Tibial nerve (tissue), 4 donors: ENCODE data around the gene PYGM. TPM values are rescaled to one million over a fixed set of nuclear protein-coding genes. Genes with fewer than 3 reads are reported as not detected.

Experiments
- DNase-seq, 2 donors: peaks; one replicate each; pipeline ENCODE4 v3.0.0-alpha.2; 2019; ENCODE audit warnings: low spot score in 2 of 2
- H3K27ac ChIP-seq, 4 donors: fragments of 200-600 bp; sonication (generic) in 3 of 4; one replicate each; pipeline ENCODE4 v1.5.1; 2017 to 2019; ENCODE audit warnings: mild to moderate bottlenecking in 1 of 4
- H3K27me3 ChIP-seq, 2 donors: fragments of 200-600 bp; sonication (generic) in 1 of 2; one replicate each; pipeline versions ENCODE4 v1.5.1 to v1.6.0; 2017 to 2019
- H3K36me3 ChIP-seq, 3 donors: fragments of 200-600 bp; sonication (generic); one replicate each; pipeline ENCODE4 v1.5.1; 2018 to 2019
- H3K4me1 ChIP-seq, 4 donors: fragments of 200-600 bp; sonication (generic) in 3 of 4; one replicate each; pipeline ENCODE4 v1.5.1; 2017 to 2019
- H3K4me3 ChIP-seq, 4 donors: fragments of 200-600 bp; sonication (generic) in 3 of 4; one replicate each; pipeline ENCODE4 v1.5.1; 2017 to 2019; ENCODE audit warnings: mild to moderate bottlenecking in 1 of 4, moderate library complexity in 1 of 4
- H3K9me3 ChIP-seq, 4 donors: fragments of 200-600 bp; sonication (generic) in 3 of 4; one replicate each; pipeline ENCODE4 v1.5.1; 2017 to 2019
- CTCF ChIP-seq, 5 experiments: fragments of 200-600 bp in 3 of 5; fragments of 450-650 bp in 2 of 5; sonication (generic) in 3 of 5; IDR thresholded peaks; one replicate each; pipeline ENCODE4 v1.5.1; 2016 to 2019; ENCODE audit warnings: antibody characterized with exemption in 5 of 5, mild to moderate bottlenecking in 3 of 5, moderate library complexity in 2 of 5
- EP300 ChIP-seq, 2 donors: sonication (generic); formaldehyde crosslinking; IDR thresholded peaks; one replicate each; pipeline ENCODE4 v1.6.1; 2017; ENCODE audit warnings: antibody characterized with exemption in 2 of 2, mild to moderate bottlenecking in 1 of 2
- POLR2A ChIP-seq, 2 donors: fragments of 450-650 bp; IDR thresholded peaks; one replicate each; pipeline ENCODE4 v1.6.1; 2017; ENCODE audit warnings: antibody characterized with exemption in 2 of 2, mild to moderate bottlenecking in 2 of 2, moderate library complexity in 2 of 2
- WGBS, 2 donors: methylation state at CpG; one replicate each; pipeline ENCODE4 v1.1.5; 2018; 5-methylcytosine and 5-hydroxymethylcytosine counted together
- total RNA-seq, 4 donors: library from RNA; depleted of rRNA; stranded (reverse); fragments of >200 nt; gene quantifications; one replicate each; pipeline ENCODE4 v1.1.0, GENCODE V29; 2016

Gene PYGM
- total RNA-seq, 4 donors from 2014 or later = 2.1 to 18.6 (median 9.9) TPM

- peaks cover 0 to 61% (median 13%) of the 10 kb centered on the region in 3 donors for H3K36me3 ChIP-seq
- 89 to 94% methylated on average over 3 to 13 of the region's 14 CpGs for WGBS, 2 donors
- no peak for DNase-seq
- TF ChIP-seq EP300 (IDR thresholded peaks at IDR 0.05) (no peak), CTCF (IDR thresholded peaks at IDR 0.05) (no peak), POLR2A (IDR thresholded peaks at IDR 0.05) (no peak)
- peaks cover 0 to 5% (median 0%) of the 10 kb centered on the region in 4 donors for H3K4me1 ChIP-seq
- H3K4me3 ChIP-seq = no peak overlapping the region
- H3K9me3 ChIP-seq = no peaks in the 10 kb centered on the region
- H3K27ac ChIP-seq = no peak overlapping the region
- H3K27me3 ChIP-seq = no peaks in the 10 kb centered on the region
Measured at GRCh38 chr11:64791781-64792291, 32.1 kb upstream of the PYGM start.

GRCh38 chr11:64790205-64791095 lies 30.7 kb upstream of the PYGM start:
- no peak overlapping the region for H3K4me3 ChIP-seq
- no peak overlapping the region for H3K27ac ChIP-seq
- peaks cover 0 to 49% (median 3%) of the 10 kb centered on the region in 3 donors for H3K36me3 ChIP-seq
- TF ChIP-seq EP300 (IDR thresholded peaks at IDR 0.05) = no peak
- H3K9me3 ChIP-seq = no peaks in the 10 kb centered on the region
- no peaks in the 10 kb centered on the region for H3K27me3 ChIP-seq
- 81 to 86% methylated on average over 23 to 25 of the region's 25 CpGs for WGBS, 2 donors
- peaks cover 0 to 5% (median 0%) of the 10 kb centered on the region in 4 donors for H3K4me1 ChIP-seq
- DNase-seq = no peak

GRCh38 chr11:64789331-64790204 lies 29.8 kb upstream of the PYGM start:
- TF ChIP-seq EP300 (IDR thresholded peaks at IDR 0.05) (no peak), POLR2A (IDR thresholded peaks at IDR 0.05) (no peak), CTCF (IDR thresholded peaks at IDR 0.05) (no peak)
- H3K27ac ChIP-seq = no peak overlapping the region
- 86% methylated on average over 14 of the region's 15 CpGs for WGBS, 2 donors
- H3K27me3 ChIP-seq = no peaks in the 10 kb centered on the region
- H3K4me3 ChIP-seq = no peak overlapping the region
- peaks cover 0 to 49% (median 3%) of the 10 kb centered on the region in 3 donors for H3K36me3 ChIP-seq
- H3K4me1 ChIP-seq = peaks cover 0 to 5% (median 0%) of the 10 kb centered on the region in 4 donors
- no peak for DNase-seq
- no peaks in the 10 kb centered on the region for H3K9me3 ChIP-seq

- no peak for TF ChIP-seq CTCF (IDR thresholded peaks at IDR 0.05)
- no peak for TF ChIP-seq EP300 (IDR thresholded peaks at IDR 0.05)
- TF ChIP-seq POLR2A (IDR thresholded peaks at IDR 0.05) = no peak
- Histone ChIP-seq H3K4me1 (peaks cover 0 to 5% (median 0%) of the 10 kb centered on the region in 4 donors), H3K36me3 (peaks cover 0 to 52% (median 3%) of the 10 kb centered on the region in 3 donors), H3K27me3 (no peaks in the 10 kb centered on the region), H3K9me3 (no peaks in the 10 kb centered on the region), H3K4me3 (no peak overlapping the region), H3K27ac (no peak overlapping the region)
- no peak for DNase-seq
- WGBS, 2 donors = 67 to 80% methylated on average over 7 of the region's 9 CpGs
Measured at GRCh38 chr11:64788321-64789215, 28.8 kb upstream of the PYGM start.
